Measurements from ENCODE around the gene TOR4A. TPM values are rescaled to one million over a fixed set of nuclear protein-coding genes. Genes with fewer than 3 reads are reported as not detected.

TOR4A gene
- total and polyA plus RNA-seq, 9 of the 15 experiments (the other 6 are each of a cell fraction or from before 2014, with no cell fraction given): 3.9 to 49.2 (median 8.8) TPM

GRCh38 chr9:137243626-137244485 lies 33.7 kb upstream of the TOR4A start (continued):
- TF ChIP-seq, protein P1, sequence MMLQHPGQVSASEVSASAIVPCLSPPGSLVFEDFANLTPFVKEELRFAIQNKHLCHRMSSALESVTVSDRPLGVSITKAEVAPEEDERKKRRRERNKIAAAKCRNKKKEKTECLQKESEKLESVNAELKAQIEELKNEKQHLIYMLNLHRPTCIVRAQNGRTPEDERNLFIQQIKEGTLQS (IDR thresholded peaks at IDR 0.05): no peak
- TF ChIP-seq, protein P1 (CRISPR knock-in tag; conservative IDR thresholded peaks at IDR 0.05): no peak
- TF ChIP-seq, protein P2, sequence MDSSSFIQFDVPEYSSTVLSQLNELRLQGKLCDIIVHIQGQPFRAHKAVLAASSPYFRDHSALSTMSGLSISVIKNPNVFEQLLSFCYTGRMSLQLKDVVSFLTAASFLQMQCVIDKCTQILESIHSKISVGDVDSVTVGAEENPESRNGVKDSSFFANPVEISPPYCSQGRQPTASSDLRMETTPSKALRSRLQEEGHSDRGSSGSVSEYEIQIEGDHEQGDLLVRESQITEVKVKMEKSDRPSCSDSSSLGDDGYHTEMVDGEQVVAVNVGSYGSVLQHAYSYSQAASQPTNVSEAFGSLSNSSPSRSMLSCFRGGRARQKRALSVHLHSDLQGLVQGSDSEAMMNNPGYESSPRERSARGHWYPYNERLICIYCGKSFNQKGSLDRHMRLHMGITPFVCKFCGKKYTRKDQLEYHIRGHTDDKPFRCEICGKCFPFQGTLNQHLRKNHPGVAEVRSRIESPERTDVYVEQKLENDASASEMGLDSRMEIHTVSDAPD (CRISPR knock-in tag; IDR thresholded peaks at IDR 0.05): no peak
- TF ChIP-seq ZBTB9 (CRISPR knock-in tag; IDR thresholded peaks at IDR 0.05): 0 out of 2 replicates have a peak, but pooled peaks have one; percentile 36
- TF ChIP-seq CBFA2T2 (conservative IDR thresholded peaks at IDR 0.05): no peak
- TF ChIP-seq SPI1 (IDR thresholded peaks at IDR 0.05; ENCODE audit: borderline replicate concordance, low read depth, low read length): peak; percentile 59; the same call in 1 of the 2 replicates
- TF ChIP-seq, protein P3, sequence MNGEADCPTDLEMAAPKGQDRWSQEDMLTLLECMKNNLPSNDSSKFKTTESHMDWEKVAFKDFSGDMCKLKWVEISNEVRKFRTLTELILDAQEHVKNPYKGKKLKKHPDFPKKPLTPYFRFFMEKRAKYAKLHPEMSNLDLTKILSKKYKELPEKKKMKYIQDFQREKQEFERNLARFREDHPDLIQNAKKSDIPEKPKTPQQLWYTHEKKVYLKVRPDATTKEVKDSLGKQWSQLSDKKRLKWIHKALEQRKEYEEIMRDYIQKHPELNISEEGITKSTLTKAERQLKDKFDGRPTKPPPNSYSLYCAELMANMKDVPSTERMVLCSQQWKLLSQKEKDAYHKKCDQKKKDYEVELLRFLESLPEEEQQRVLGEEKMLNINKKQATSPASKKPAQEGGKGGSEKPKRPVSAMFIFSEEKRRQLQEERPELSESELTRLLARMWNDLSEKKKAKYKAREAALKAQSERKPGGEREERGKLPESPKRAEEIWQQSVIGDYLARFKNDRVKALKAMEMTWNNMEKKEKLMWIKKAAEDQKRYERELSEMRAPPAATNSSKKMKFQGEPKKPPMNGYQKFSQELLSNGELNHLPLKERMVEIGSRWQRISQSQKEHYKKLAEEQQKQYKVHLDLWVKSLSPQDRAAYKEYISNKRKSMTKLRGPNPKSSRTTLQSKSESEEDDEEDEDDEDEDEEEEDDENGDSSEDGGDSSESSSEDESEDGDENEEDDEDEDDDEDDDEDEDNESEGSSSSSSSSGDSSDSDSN (IDR thresholded peaks at IDR 0.05; ENCODE audit: borderline replicate concordance in 1 of 2, low read depth in 2 of 2, low read length in 2 of 2): no peak
- TF ChIP-seq HDAC3 (IDR thresholded peaks at IDR 0.05; ENCODE audit: borderline replicate concordance, partially characterized antibody): no peak
- peak; percentile 85 for TF ChIP-seq ERF (CRISPR knock-in tag; IDR thresholded peaks at IDR 0.05)
- peak; percentile 95 for TF ChIP-seq SIRT6 (IDR thresholded peaks at IDR 0.05; ENCODE audit: low read depth, low read length)
- TF ChIP-seq ZNF134 (CRISPR knock-in tag; conservative IDR thresholded peaks at IDR 0.05): 0 out of 2 replicates have a peak, but pooled peaks have one; percentile 22
- TF ChIP-seq EGR1 (conservative IDR thresholded peaks at IDR 0.05): no peak
- TF ChIP-seq TSC22D4 (tag; IDR thresholded peaks at IDR 0.05): no peak
- TF ChIP-seq DEAF1 (CRISPR knock-in tag; IDR thresholded peaks at IDR 0.05): 0 out of 2 replicates have a peak, but pooled peaks have one; percentile 21
- no peak for TF ChIP-seq SRSF3 (IDR thresholded peaks at IDR 0.05; ENCODE audit: insufficient read depth, low read length)
- no peak for TF ChIP-seq XRCC3 (IDR thresholded peaks at IDR 0.05)
- no peak for TF ChIP-seq MYC (IDR thresholded peaks at IDR 0.05; ENCODE audit: low read depth, low read length)
- peak; percentile 40; the same call in 1 of the 2 replicates for TF ChIP-seq MYC (CRISPR knock-in tag; IDR thresholded peaks at IDR 0.05; ENCODE audit: borderline replicate concordance, low read depth)
- no peak; the same call in none of the 2 replicates for TF ChIP-seq TEAD4 (IDR thresholded peaks at IDR 0.05; ENCODE audit: low read length)
- TF ChIP-seq TEAD4 (CRISPR knock-in tag; IDR thresholded peaks at IDR 0.05; ENCODE audit: borderline replicate concordance): 0 out of 2 replicates have a peak, but pooled peaks have one; percentile 54
